ENCODE results near the gene CABP4.

CABP4 gene

GRCh38 chr11:67409261-67409666 lies 45.9 kb upstream of the CABP4 start:
- TF ChIP-seq, protein P1, sequence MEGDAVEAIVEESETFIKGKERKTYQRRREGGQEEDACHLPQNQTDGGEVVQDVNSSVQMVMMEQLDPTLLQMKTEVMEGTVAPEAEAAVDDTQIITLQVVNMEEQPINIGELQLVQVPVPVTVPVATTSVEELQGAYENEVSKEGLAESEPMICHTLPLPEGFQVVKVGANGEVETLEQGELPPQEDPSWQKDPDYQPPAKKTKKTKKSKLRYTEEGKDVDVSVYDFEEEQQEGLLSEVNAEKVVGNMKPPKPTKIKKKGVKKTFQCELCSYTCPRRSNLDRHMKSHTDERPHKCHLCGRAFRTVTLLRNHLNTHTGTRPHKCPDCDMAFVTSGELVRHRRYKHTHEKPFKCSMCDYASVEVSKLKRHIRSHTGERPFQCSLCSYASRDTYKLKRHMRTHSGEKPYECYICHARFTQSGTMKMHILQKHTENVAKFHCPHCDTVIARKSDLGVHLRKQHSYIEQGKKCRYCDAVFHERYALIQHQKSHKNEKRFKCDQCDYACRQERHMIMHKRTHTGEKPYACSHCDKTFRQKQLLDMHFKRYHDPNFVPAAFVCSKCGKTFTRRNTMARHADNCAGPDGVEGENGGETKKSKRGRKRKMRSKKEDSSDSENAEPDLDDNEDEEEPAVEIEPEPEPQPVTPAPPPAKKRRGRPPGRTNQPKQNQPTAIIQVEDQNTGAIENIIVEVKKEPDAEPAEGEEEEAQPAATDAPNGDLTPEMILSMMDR (conservative IDR thresholded peaks at IDR 0.05; ENCODE audit: low read depth, low read length) = no peak
- H3K4me3 ChIP-seq (ENCODE audit: low read length) = no peak overlapping the region
- no peak for DNase-seq (ENCODE audit: low read depth)

DNA sequence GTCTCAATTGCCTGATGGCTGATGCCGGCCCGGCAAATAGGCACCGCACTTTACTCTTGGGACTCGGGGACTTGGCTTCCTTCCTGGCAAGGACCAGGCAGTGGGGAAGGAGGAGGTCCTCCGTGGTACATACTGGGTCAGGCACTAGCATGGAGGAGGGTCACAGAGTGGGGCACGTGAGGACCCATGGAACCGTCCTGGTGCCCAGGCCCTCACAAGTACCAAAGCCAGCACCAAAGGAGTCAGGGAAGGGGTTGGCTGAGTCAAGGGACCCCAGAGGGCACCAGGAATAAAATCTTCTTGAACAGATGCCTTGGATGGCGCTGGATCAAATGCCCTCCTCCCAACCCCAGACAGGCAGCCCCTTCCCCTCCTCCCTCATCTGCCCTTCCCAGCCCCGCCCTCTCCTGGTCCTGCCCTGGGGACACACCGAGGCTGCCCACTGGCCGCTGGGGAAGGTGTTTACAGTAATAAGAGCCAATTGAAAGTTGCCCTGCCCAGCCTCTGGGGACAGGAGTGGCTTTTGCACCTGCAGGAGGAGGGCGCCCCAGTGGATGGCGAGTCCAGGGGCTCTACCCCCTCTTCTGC lies 45.3 kb upstream of the CABP4 start:
- no peak overlapping the region for H3K4me3 ChIP-seq (ENCODE audit: low read length)
- TF ChIP-seq, protein P1 (conservative IDR thresholded peaks at IDR 0.05; ENCODE audit: low read depth, low read length) = no peak
- DNase-seq (ENCODE audit: low read depth) = no peak

DNA sequence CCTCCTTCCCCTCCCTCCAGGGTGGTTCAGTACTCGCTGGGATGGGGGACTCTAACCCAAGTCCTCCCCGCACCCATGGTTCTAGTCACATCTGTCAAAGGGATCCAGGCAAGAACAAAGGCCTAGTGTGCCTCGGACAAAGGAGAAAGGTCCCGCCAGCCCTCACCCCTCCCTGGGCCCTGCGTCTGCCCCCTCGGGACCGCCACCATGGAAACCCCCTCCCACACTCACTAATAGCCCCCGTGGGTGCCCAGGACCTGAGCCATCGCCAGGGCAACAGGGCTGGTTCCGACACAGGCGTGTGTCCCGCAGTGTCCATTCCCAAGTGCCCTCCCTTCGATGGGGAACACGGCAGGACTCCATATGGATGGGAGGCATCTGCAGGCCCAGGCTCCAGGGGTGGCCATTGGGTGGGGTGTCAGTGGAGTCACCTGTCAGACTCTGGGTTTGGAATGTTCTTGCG lies 44.8 kb upstream of the CABP4 start:
- TF ChIP-seq, protein P1 (conservative IDR thresholded peaks at IDR 0.05; ENCODE audit: low read depth, low read length) = no peak
- no peak for DNase-seq (ENCODE audit: low read depth)
- no peak overlapping the region for H3K4me3 ChIP-seq (ENCODE audit: low read length)

DNA sequence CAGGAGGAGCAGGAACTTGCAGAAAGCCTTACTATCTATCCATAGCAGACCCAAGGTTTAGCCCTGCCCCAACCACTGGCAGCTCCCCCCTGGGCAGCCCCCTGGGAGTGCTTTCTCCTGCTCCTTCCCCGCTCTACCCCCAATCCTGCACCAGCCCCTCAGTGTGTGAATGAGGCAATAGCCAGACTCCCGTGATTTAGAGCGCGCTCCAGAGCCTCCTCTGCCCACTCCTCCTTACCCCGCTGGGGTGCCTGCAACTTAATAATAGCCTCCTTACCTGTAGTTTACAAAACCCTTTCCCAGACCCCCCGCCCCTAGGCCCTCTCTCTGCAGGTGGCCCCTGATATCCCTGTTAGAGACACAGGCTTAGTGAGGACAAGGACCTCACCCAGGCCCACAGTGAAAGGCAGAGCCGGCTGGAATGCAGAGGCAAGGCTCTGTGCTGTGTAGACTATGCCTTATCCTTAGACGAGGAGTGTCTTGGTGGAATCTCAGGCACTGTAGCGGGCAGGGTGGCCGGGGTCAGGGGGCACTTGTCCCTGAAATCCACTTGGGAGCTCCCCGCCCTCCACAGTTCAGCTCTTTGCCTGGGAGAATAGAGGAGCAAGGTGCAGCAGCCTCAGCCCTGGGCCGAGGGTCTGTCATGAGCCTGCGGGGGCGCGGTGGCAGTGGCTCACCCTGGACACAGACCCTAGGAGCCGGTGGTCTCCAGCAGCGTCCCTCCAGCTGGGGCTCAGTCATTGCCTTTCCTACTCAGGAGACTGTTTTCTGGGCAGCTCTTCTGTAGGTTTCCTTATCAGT lies 44.0 kb upstream of the CABP4 start:
- H3K4me3 ChIP-seq (ENCODE audit: low read length) = no peak overlapping the region
- TF ChIP-seq, protein P1 (conservative IDR thresholded peaks at IDR 0.05; ENCODE audit: low read depth, low read length) = no peak
- no peak for DNase-seq (ENCODE audit: low read depth)

DNA sequence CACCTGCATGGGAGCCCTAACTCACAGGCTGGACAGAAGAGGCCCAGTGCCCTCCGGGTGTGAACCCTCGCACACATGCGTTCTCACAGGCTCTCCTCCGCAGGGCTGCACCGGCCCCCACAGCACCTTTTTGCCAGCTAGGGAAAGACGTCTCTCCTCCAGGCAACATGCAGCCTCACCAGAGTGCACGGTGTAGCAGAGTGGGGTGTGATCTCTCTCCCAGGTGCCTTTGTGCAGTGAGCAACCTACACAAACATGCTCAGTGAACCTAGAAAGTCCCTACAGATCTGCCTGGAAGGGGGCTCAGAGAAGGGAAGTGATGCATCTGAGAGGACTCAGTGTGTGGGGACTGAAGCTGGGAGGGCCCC lies 43.4 kb upstream of the CABP4 start:
- TF ChIP-seq, protein P1 (conservative IDR thresholded peaks at IDR 0.05; ENCODE audit: low read depth, low read length) = no peak
- no peak for DNase-seq (ENCODE audit: low read depth)
- H3K4me3 ChIP-seq (ENCODE audit: low read length) = no peak overlapping the region

DNA sequence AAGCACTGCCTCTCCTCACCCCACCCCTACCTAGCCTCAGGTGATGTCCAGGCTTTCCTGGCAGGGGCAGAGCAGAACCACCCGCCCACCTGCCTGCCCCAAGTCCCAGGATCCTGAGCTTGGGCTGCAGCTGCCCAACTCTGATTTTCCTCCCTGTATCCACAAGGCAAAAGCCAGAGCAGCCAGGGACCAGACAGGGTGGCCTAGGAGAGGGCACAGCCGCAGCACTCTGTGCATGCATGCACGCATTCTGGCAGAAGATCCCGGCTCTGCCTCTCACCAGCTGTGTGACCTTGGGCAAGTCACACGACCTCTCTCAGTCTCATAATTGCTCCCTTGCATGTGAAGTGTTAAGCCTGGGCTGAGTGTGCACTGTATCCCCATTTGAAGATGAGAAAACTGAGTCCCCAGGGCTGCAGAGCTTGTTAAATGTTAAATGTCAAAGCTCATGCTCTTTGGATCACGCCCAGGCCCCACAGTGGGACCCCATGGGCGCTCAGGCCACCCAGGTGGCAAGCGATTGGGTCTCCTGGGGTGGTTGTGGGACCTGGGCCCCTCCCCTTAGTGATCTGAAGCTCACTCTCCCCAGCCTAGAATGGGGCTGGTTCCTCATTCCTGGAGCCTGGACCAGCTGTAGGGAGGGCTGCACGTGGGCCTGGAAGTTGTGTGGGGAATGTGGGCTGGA lies 42.5 kb upstream of the CABP4 start:
- TF ChIP-seq, protein P1 (conservative IDR thresholded peaks at IDR 0.05; ENCODE audit: low read depth, low read length) = no peak
- no peak overlapping the region for H3K4me3 ChIP-seq (ENCODE audit: low read length)
- no peak for DNase-seq (ENCODE audit: low read depth)
